Skin epidermis (tissue), 12 donors: ENCODE measurements around the gene C1orf174.
A peak's percentile ranks its signal among the peaks of the same experiment; 100 is the strongest.

Experiments used
- H3K27ac ChIP-seq, 21 experiments: fragments of 200-600 bp; sonication (generic) in 11 of 21; one replicate each; pipeline ENCODE4 v1.5.0; 2020; ENCODE audit warnings: mild to moderate bottlenecking in 3 of 21, inconsistent platforms in 2 of 21, moderate library complexity in 2 of 21
- H3K4me3 ChIP-seq, 7 experiments: fragments of 200-600 bp; sonication (generic) in 2 of 7; one replicate each; pipeline ENCODE4 v1.5.0; 2020; ENCODE audit warnings: inconsistent platforms in 2 of 7, mild to moderate bottlenecking in 2 of 7, moderate library complexity in 1 of 7

Gene C1orf174

GRCh38 chr1:3900150-3900968, at the start of gene C1orf174:
TSS of gene C1orf174 (minus strand) at chr1:3900272. CDS start at chr1:3900186, 86 bp downstream.
- peak within 1 kb of the TSS; percentile 66 to 88 (median 74) for H3K4me3 ChIP-seq
- H3K27ac ChIP-seq = peak within 1 kb of the TSS; percentile 83 to 98 (median 92)

GRCh38 chr1:3948344-3948743, 48.3 kb upstream of the C1orf174 start:
- no peak overlapping the region for H3K4me3 ChIP-seq
- no peak overlapping the region for H3K27ac ChIP-seq

- no peak overlapping the region for H3K27ac ChIP-seq
Observed at GRCh38 chr1:3945916-3946840, 46.1 kb upstream of the C1orf174 start.

GRCh38 chr1:3945222-3945621, 45.1 kb upstream of the C1orf174 start:
- no peak overlapping the region for H3K27ac ChIP-seq
- no peak overlapping the region for H3K4me3 ChIP-seq

More at GRCh38 chr1:3945916-3946840, 46.1 kb upstream of the C1orf174 start:
- no peak overlapping the region for H3K4me3 ChIP-seq

- no peak overlapping the region for H3K27ac ChIP-seq
- no peak overlapping the region for H3K4me3 ChIP-seq
Observed at GRCh38 chr1:3944578-3945125, 44.6 kb upstream of the C1orf174 start.

- H3K4me3 ChIP-seq = no peak overlapping the region
Observed at GRCh38 chr1:3943806-3944577, 43.9 kb upstream of the C1orf174 start.

GRCh38 chr1:3943123-3943431, 43.0 kb upstream of the C1orf174 start:
- Histone ChIP-seq H3K4me3 (no peak overlapping the region), H3K27ac (peak overlapping the region in 1 of 21 experiments; percentile 55)

More at GRCh38 chr1:3943806-3944577, 43.9 kb upstream of the C1orf174 start:
- H3K27ac ChIP-seq = peak overlapping the region in 1 of 21 experiments; percentile 55

- no peak overlapping the region for H3K4me3 ChIP-seq
- peak overlapping the region in 1 of 21 experiments; percentile 55 for H3K27ac ChIP-seq
Observed at GRCh38 chr1:3942416-3943122, 42.5 kb upstream of the C1orf174 start.

GRCh38 chr1:3940754-3941345, 40.8 kb upstream of the C1orf174 start:
- H3K4me3 ChIP-seq = no peak overlapping the region
- no peak overlapping the region for H3K27ac ChIP-seq

- Histone ChIP-seq H3K27ac (no peak overlapping the region), H3K4me3 (no peak overlapping the region)
Observed at GRCh38 chr1:3940081-3940753, 40.1 kb upstream of the C1orf174 start.

- Histone ChIP-seq H3K27ac (no peak overlapping the region), H3K4me3 (no peak overlapping the region)
Observed at GRCh38 chr1:3939242-3940080, 39.4 kb upstream of the C1orf174 start.

GRCh38 chr1:3932156-3932919, 32.3 kb upstream of the C1orf174 start:
- no peak overlapping the region for H3K27ac ChIP-seq

GRCh38 chr1:3931007-3931912, 31.2 kb upstream of the C1orf174 start:
- Histone ChIP-seq H3K27ac (peak overlapping the region in 1 of 21 experiments; percentile 23), H3K4me3 (no peak overlapping the region)

More at GRCh38 chr1:3932156-3932919, 32.3 kb upstream of the C1orf174 start:
- H3K4me3 ChIP-seq = no peak overlapping the region

GRCh38 chr1:3930301-3931006, 30.4 kb upstream of the C1orf174 start:
- Histone ChIP-seq H3K27ac (no peak overlapping the region), H3K4me3 (no peak overlapping the region)

- Histone ChIP-seq H3K4me3 (no peak overlapping the region), H3K27ac (no peak overlapping the region)
Observed at GRCh38 chr1:3929126-3929525, 29.1 kb upstream of the C1orf174 start.
